CD4-positive, alpha-beta T cell treated with Interleukin-15 for 1 hour (primary cell): ENCODE results near the gene CCHCR1.

Experiments
- DNase-seq: peaks from one replicate; pipeline ENCODE4 v3.0.0-alpha.2; 2020

CCHCR1 gene

DNA sequence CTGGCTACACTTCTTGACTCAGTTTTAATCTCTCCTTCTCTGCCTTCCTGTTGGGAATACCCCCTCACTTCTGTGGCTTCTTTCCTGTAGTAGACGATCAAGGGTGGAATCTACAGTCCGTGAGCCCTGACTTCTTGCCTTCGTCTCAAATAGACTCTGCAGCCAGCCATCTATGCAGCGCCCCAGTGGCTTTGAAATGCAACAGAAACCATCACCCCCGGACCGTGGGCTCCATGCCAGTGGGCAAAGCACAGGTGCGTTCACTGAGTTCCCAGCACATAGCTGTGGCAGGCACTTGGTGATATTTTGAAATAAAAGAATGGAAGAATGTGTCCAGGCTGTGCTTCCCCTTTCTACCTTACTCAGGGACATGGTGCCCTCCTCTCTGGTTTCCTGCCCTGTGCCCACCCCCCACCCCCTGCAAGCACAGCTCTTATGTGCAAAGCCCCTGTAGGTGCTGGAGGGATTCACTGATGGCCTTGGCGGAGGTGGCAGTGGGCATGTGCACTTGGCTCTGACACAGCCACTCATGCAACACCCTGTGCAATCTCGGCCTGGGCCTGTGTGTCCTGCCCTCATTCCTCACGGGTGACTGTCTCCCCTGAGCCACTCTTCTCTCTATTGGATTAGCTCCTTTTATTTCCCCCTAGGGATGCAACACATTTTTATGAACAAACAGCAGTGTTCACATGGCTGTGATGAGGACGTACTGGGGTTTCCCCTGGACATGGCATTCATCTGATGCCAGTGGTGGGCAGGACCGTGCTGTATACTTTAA lies 31.8 kb downstream of the CCHCR1 start:
- no peak for DNase-seq

DNA sequence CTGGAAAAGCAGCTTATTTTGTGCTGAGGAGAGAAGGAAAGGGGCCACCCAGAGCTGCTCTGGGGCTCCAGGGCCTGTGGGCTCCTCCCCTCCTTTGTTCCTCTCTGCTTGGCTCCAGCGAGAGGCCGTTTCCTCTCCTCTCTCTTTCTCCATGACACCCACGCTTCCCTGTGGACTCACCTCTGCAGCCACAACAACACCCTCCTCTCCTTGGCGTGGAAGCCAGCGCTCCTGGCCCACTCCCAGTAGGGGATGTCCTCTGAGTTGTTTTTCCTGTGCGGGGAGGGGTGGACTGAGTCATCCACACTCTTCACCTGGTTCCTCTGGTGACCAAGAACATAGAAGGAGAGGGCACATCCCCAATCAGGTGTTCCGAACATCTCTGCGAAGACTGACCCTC lies 32.4 kb downstream of the CCHCR1 start:
- no peak for DNase-seq

DNA sequence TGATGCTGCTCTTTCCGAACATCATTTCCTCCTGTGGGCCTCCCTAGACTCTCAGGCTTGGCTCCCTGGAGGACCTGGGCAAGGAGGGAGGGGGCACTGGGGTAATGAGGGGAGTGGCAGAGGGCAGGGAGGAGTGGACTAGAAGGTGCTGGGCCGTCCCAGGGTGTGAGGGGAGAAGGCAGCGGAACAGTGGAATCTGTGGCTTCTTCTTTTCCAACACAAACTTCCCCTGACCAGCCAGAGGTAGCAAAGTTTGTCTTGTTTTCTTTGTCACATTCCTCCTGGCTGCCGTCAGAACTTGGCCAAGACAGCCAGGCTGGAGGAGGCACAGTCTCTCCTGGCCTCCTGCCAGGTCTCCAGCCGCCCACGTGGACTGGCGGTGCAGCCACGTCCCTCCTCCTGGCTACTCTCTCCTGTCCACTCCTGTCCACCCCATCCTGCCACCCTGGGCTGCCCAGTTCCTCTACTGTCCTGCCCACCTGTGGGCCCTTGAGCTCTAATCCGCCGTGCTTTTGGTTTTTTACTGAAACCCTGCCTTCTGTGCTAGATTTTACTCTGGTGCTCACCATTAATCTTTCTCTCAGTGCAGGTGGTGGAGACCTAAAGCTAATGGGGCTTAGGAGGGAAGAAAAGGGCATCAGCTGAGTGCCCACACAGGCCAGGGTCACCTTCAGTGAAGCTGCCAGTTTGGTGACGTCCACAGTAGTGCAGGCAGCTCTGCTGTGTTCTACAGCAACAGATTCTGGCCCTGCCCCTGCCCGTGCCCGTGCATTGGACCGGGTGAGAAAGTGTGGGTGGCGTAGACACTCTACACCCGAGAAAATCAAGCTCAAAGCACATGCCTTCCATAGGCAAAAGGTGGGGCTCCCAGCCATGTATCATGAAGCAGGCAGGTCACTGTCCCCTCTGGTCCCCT lies 34.6 kb downstream of the CCHCR1 start:
- no peak for DNase-seq

DNA sequence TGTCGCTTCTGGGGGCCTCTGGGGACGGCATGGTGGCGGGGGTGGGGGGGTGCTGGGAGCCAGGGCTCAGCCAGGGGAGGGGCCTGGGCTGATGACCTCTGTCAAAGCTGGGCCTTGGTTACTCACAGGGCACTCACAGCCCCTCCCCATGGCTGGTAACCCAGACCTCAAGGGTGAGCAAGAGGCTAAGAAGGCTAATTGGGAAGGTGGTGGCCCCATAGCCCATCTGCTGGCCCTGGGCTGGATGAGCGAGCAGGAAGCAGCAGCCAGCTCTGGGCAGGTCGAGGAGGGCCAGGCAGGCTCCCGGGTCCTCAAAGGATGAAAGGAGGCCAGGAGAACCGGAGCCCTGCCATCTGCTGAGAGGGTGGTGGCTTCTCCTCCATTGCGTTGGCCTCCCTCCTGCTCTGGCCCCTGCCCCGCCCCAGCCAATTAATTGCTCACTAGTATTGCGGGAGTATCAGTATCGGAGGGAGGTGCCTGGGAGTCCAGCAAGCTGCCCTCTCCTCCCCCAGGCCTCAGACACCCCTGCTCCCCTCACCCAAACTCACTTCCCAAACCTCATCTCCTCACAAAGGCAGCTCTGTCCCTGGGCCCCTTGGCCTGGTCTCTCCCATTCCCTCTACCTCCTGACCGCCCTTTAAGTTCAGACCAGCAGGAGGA lies 36.3 kb downstream of the CCHCR1 start:
- DNase-seq = no peak

DNA sequence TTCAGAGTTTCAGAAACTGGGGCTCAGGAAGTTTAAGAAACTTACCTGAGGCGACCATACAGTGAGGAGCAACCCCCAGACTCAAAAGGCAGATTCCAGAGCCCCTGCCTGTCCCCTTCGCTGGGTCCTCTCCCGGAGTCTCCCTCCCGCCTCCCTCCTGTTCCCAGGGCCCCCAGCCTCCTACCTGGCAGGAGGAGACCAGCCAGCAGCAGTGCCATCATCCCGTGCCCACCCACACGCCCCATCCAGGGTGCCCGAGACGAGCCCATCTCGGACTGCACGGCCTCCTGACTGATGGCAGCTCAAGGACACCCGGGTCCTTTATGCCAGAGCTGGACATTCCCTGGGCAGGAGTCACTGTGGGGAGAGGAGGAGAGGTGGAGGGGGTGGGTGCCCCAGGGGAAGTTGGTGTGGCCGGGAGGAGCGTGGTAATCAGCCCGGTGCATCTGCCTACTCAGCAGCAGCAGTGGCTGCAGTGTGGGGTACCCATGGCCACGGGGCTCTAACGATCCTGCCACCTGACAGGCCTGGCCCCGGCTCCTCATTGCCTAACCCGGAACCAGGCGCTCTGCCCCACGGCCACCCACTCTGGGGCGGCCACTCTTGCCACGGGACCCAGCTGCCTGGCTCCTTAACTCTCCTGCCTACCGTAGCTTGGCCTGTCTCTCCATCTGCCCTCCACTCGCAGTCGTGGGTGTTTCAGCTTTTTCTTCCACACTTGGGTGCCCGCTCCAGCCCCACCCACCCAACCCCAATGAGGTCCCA lies 37.3 kb downstream of the CCHCR1 start, which contains the start of gene CDSN:
TSS of gene CDSN (minus strand) at position 296 of the 765 bp plus-strand sequence. CDS start at position 269, 27 bp downstream.
- DNase-seq = no peak

DNA sequence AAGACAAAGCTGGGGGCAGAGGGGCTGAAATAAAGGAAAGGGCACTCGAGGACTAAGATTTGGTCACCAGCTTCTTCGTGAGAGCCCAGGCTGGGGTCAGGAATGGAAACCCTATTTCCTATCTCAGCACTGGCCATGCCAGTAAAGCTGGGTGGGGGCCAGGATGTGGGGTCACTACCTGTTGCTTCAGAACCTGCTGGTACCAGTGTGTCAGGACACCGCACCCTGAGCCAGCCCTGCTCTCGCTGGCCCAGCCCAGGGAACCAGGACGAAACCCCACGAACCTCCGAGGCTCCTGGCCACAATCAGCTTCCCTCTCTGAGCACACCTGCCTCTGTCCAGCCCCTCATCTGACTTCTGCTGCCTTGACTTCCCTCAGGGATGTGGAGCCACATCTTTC lies 39.4 kb downstream of the CCHCR1 start:
- DNase-seq = no peak

DNA sequence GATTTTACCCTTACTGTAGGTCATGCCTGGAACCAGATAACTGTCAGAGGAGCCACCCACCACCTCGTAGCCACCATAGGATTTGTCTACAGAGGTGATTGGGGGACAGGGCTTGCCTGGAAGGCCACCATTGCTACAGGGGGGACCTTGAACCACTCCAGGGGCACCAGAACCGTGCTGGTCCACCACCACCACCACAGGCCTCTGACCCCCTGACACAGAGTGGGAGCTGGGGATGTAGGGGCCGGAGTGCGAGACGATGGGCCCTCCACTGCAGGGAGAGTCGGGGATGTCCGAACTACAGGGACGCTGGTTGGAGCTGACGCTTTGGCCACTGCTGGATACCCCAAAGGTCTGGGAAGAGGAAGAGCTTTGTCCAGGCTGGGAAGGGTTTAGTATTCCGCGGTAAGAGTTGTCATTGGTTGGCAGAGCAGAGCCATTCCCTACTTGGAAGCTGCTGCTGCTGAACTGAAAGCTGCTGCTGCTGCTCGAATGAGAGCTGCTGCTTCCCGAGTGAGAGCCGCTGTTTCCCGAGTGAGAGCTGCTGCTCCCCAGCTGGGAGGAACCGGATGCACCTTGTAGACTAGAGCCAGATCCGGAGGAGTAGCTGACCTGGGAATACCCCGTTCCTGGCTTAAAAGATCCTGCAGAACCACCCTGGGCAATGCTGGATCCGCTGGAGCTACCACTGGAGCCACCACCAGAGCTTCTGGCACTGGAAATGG lies 40.8 kb downstream of the CCHCR1 start:
- DNase-seq = no peak

DNA sequence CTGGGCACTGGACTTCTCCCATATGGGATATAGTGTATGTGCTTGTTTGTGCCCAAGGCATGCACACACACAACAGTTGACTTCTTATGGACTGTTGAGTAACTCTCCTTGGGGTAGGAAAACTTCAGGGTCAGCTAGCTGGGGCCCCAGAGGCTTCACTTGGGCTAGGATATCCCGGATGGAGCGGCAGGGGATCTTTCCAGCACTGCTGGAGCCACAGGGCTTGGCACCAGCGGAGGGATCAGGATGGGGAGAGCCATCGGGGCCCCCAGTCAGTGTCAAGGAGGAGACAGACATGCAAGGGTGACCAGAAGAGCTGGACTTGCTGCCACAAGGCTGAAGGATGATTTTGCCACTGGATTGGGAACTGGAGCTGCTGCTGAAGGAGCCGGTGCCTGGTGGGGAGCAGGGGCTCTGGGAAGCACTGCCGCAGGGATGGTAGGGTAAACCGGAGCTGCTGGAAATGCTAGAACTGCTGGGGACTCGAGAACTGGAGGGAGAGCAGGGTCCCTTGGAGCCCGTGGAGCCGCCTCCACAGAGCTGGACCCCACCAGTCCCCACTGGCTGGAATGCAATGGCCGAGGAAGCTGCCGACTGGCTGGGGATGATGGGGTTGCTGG lies 41.6 kb downstream of the CCHCR1 start:
- no peak for DNase-seq

DNA sequence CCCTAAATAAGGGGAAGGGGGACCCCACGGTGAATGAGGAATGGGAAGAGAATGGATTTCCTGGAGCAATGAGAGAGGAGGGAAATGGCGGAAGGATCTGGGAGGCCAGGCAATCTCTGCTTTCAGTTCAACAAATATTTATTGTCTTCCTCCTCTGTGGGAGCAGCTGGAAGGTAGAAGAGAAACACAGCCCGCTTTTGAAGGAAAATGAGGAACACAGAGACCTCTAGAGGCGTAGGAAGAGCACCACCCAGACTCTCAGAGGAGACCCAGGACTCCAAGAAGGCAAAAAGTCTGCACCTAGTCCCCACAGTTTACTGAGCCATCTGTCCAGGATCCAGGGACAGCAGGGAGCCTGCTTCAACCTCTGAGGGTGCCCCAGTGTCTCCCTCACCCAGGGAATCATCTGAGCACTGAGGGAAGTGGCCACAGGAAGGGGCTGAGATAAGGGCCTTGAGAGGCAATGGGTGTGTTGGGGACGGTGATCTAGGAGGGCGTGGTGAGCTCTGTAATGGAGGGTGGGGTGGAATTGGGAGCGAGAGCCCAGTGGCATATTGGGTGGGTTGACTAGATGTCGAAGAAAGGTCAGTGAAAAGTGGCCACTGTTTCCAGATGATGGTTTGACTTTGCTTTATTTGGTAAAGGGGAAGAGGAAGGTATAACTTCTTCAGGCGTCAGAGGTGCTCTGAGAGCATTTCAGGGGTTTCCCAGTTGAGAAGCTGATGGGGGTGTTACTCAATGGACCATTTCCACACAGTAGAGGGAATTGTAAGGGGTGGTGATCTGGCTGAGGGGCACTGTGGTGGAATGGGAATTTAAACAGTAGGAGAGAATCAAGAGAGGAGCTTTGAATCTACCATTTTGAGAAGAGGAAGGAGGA lies 42.4 kb downstream of the CCHCR1 start:
- no peak for DNase-seq

DNA sequence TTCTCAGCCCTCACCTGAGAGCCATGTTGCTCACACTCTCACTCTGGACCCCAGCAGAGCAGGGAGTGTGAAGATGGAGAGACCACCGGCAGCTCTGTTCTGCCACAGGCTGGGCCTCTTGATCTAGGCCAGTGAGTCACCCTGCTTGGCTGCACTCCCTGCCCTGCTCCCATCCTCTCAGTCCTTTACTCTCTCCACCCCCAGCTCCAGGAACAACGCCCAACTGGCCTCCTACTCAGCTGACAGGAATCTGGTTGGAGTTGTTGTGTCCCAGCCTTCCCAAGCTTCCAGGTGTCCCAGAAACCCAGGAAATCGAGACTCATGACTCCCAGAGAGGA lies 43.1 kb downstream of the CCHCR1 start, which contains the start of gene PSORS1C1:
TSS of gene PSORS1C1 (plus strand) at position 260 of the 338 bp plus-strand sequence. CDS start 14,833 bp downstream, outside the sequence.
- DNase-seq = no peak

DNA sequence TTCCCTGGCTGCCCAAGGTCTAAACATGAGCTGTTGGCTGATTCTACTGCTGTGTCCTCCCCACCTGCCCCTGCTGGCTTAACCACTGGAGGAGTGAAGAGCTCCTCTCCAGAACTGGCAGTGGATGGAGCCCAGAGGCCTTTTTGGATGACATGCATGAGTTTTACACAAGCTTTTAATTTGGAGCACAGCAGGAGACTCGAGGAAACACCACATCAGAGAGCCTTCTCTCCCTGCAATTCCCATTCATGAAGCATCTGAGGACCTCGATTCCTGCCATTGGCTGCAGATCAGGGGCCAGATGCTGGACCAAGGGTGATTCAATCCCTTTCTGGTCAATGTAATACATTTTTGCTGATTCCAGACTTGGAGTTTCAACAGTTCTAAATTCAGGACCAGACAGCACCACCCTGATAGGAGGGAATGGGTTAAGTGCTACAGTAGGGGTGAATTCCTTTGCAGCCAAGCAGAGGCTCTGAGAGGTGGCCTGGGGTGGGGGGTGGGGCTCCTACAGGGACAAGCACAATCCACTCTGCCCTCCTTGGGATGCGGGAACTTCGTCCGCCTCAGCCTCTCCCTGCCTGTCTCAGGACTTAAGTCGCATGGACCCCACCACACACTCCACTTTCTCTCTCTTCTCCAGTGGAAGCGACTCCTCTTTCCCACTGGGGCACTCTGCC lies 43.6 kb downstream of the CCHCR1 start:
- no peak for DNase-seq

DNA sequence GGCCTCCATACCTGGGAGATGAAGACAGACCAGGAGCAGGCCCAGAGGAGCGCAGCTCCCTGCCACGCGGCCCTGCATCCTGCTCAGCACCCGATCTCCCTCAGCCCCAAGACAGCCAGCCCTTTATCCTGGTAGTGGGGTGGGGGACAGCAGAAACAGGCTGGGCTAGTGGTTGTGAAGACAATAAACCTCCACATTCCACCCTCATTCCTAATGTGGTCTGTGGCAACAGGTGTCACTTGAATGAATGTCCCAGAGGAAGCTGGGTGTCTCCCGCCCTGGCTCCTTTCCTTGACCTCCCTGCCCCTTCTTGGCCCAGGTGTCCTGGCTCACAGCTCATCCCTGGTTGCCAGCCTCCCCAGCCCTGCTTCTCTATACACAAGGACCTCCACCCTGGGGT lies 45.1 kb downstream of the CCHCR1 start, which contains the start of gene C6orf15:
TSS of gene C6orf15 (minus strand) at position 98 of the 400 bp plus-strand sequence. CDS start at position 78, 20 bp downstream.
- DNase-seq = no peak

DNA sequence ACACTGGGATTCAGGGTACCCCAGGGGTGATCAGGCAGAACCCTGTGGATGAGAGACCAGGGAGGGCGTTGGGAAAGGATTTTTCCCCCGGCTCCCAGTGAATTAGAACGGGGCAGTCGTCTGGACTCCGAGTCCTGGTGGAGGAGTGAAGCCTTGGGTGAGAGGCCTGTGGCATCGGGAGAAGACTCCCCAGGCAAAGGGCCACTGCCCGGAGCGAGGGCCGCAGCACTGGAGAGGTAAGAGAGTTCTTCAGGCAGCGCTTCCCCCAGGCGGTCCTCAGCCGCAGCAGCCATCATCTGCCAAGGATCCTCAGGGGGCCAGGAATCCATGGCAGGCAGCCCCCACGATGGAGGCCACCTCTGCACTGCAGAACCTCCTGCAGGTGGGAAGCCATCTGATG lies 45.9 kb downstream of the CCHCR1 start:
- no peak for DNase-seq

DNA sequence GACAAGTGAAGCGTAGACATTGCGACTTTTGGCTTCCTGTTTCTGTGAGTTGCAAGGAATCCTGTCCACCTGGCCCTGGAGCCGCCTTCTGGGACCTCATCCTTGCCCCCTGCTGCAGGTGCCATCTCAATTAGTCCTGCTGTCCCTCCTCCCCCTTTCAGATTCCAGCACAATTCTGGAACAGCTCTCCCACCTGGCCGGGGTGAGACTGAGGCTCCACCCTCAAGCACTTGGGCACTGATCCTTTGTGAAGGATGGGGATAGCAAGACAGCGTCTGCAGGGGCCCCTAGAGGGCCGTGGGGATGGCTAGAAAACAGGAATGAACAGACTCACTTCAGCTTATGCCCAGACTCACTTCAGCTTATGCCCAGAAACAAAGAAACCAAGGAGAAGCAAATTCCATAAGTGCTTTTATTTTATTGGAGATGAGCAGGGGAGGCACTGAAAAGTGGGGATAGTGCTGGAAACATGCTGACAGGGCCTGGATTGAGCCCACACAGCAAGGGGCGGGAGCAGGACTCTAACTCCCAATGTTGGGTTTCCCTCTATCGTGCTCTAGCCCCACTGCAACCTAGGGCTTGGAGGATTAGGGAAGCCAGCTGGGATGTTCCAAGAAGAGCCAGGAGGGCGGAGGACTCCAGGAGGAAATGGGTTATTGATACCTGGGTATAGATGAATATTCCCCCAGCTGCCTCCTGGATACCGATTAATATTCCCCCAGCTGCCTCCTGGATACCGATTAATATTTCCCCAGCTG lies 46.6 kb downstream of the CCHCR1 start:
- DNase-seq = no peak

DNA sequence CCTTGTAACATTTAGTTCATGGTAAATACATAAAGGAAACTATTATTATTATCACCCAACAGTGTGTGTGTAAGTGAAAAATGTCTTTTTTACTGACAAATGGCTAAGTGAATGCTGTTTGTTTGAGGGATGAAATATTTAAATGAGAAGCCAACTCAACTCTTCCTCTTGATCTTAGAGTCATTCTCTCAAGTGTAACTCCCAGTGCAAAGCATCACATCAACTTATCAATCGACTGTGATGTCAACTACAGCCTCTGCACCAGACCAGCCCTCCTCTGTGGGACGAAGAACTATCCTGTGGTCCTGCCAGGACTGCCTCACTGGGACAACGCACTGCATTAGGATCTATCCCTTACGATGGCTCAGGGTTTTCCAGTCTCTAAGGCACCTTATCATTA lies 50.5 kb downstream of the CCHCR1 start:
- DNase-seq = no peak

DNA sequence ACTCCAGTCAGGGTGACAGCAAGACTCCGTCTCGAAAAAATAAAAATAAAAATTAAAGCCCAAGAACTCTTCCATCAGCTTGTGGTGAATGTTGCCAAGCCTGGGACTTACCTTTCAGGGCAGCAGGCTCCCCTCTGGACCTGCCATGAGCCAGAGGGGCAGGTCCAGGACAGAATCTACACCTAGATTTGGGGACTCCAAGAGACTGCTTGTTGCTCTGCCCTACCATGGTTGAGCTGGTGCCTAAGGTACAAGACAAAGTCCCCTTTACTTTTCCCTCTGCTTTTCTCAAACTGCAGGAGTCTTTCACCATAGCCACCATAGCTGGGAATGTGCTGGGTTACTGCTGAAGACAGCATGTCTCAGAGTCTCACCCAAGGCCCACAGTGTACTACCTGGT lies 54.5 kb downstream of the CCHCR1 start:
- no peak for DNase-seq

DNA sequence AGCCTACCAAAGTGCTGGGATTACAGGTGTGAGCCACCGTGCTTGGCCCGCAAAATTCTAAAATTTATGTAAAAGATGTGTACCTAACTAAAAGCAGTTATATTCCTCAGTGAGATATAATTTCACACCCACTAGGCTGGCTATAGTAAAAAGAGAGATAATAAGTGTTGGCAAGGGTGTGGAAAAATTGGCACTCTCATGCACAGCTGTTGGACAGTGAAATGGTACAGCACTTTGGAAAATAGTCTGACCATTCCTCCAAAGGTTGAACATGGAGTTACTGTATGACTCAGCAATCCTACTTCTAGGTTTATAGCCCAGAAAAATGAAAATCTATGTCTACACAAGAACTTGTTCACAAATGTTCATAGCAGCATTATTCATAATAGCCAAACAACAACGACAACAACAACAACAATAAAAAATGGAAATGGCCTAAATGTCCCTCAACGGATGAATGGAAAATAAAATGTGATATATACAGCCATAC lies 59.1 kb downstream of the CCHCR1 start:
- no peak for DNase-seq

DNA sequence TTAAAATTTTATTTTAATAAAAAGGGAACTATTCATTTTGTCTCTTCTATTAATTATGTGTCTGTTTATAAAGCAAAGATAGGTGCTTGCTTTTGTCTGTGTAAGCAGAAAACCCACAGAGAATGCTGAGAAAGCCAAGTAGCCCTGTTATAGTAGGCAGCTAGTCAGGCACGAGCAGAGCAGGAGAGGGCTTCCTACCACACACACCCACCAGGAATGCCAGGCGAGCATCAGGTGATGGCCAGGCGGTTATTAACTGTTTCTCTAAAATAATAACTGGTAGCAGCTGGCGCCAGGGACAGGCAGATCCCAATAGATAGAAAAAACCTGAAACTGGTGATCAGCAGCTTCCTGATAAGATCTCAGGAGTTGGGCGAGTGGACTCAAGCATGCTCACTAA lies 60.9 kb downstream of the CCHCR1 start:
- DNase-seq = no peak

DNA sequence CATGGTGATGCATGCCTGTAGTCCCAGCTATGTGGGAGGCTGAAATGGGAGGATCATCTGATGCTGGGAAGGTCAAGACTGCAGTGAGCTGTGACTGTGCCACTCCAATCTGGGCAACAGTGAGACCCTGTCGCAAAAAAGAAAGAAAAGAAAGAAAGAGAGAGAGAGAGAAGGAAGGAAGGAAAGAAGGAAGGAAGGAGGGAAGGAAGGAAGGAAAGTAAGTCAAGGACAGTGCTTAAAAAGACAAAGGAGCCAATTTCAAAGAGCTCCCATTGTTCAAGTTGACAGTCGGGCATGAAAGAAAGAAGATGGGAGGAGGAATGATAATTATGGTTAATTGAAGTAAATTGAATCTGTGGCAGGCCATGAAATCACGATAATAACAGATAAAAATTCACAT lies 61.4 kb downstream of the CCHCR1 start:
- no peak for DNase-seq
